Liver (tissue), 9 donors: Measurements from ENCODE around the gene PAPPA2. TPM values are rescaled to one million over a fixed set of nuclear protein-coding genes. Genes with fewer than 3 reads are reported as not detected.
"Not testable (repeated sequence)": the region's sequence is repeated elsewhere in the genome, so short reads cannot be mapped to it uniquely, and the experiment has no call there.

Source experiments
- DNase-seq: peaks from one replicate; pipeline ENCODE4 v3.0.0-alpha.2; 2017; ENCODE audit warnings: low spot score
- H3K27ac ChIP-seq, 2 donors: one replicate each; pipeline ENCODE4 v1.7.0; 2013; ENCODE audit warnings: inconsistent platforms in 2 of 2, low read length in 2 of 2, control low read depth in 1 of 2, low read depth in 1 of 2, mild to moderate bottlenecking in 1 of 2
- H3K27me3 ChIP-seq, 4 donors: one replicate each; pipeline versions ENCODE4 v1.6.1 to v1.7.0; 2013; ENCODE audit warnings: low read length in 3 of 4, inconsistent platforms in 1 of 4, mild to moderate bottlenecking in 1 of 4, moderate library complexity in 1 of 4; ENCODE audit not compliant: control insufficient read depth in 4 of 4, insufficient read depth in 4 of 4
- H3K36me3 ChIP-seq, 4 donors: one replicate each; pipeline versions ENCODE4 v1.6.1 to v1.7.0; 2013; ENCODE audit warnings: low read length in 3 of 4, mild to moderate bottlenecking in 3 of 4, low read depth in 1 of 4, moderate library complexity in 1 of 4; ENCODE audit not compliant: control insufficient read depth in 4 of 4, insufficient read depth in 3 of 4
- H3K4me1 ChIP-seq, 4 donors: one replicate each; pipeline versions ENCODE4 v1.6.1 to v1.7.0; 2013; ENCODE audit warnings: low read length in 3 of 4, mild to moderate bottlenecking in 3 of 4, moderate library complexity in 1 of 4; ENCODE audit not compliant: control insufficient read depth in 4 of 4, insufficient read depth in 4 of 4
- H3K4me3 ChIP-seq, 3 donors: one replicate each; pipeline versions ENCODE4 v1.6.1 to v1.7.0; 2013; ENCODE audit warnings: low read length in 3 of 3, control low read depth in 1 of 3, low read depth in 1 of 3, mild to moderate bottlenecking in 1 of 3
- H3K9ac ChIP-seq, 2 donors: one replicate each; pipeline ENCODE4 v1.7.0; 2013; ENCODE audit warnings: low read length in 2 of 2, mild to moderate bottlenecking in 2 of 2, moderate library complexity in 2 of 2, control low read depth in 1 of 2, low read depth in 1 of 2
- H3K9me3 ChIP-seq, 4 donors: one replicate each; pipeline versions ENCODE4 v1.6.1 to v1.7.0; 2013; ENCODE audit warnings: low read length in 3 of 4; ENCODE audit not compliant: control insufficient read depth in 4 of 4
- EGR1 ChIP-seq, 2 donors: IDR thresholded peaks; 2 replicates each; pipeline ENCODE4 v1.6.1; 2016 to 2018; ENCODE audit warnings: antibody characterized with exemption in 2 of 2, low read depth in 2 of 2
- FOXA1 ChIP-seq: IDR thresholded peaks from 2 replicates; pipeline ENCODE4 v1.6.1; 2016; ENCODE audit warnings: antibody characterized with exemption
- FOXA2 ChIP-seq: IDR thresholded peaks from 2 replicates; pipeline ENCODE4 v1.6.1; 2016; ENCODE audit warnings: antibody characterized with exemption
- HNF4A ChIP-seq, 2 donors: conservative IDR thresholded peaks; 2 replicates each; pipeline ENCODE4 v1.6.1; 2016; ENCODE audit warnings: antibody characterized with exemption in 2 of 2, mild to moderate bottlenecking in 2 of 2
- HNF4G ChIP-seq: IDR thresholded peaks from 2 replicates; pipeline ENCODE4 v1.6.1; 2016; ENCODE audit warnings: antibody characterized with exemption
- JUND ChIP-seq, 2 donors: IDR thresholded peaks; 2 replicates each; pipeline ENCODE4 v1.6.1; 2016; ENCODE audit warnings: antibody characterized with exemption in 2 of 2
- NR2F2 ChIP-seq: IDR thresholded peaks from 2 replicates; pipeline ENCODE4 v1.6.1; 2016; ENCODE audit warnings: antibody characterized with exemption
- RAD21 ChIP-seq, 2 donors: IDR thresholded peaks; 2 replicates each; pipeline ENCODE4 v1.6.1; 2016; ENCODE audit warnings: antibody characterized with exemption in 2 of 2, mild to moderate bottlenecking in 2 of 2
- RXRA ChIP-seq, 2 donors: IDR thresholded peaks; 2 replicates each; pipeline ENCODE4 v1.6.1; 2017 to 2018; ENCODE audit warnings: antibody characterized with exemption in 2 of 2, mild to moderate bottlenecking in 1 of 2
- SP1 ChIP-seq: IDR thresholded peaks from 2 replicates; pipeline ENCODE4 v1.6.1; 2018; ENCODE audit warnings: antibody characterized with exemption, mild to moderate bottlenecking
- TAF1 ChIP-seq: conservative IDR thresholded peaks from 2 replicates; pipeline ENCODE4 v1.6.1; 2016; ENCODE audit warnings: antibody characterized with exemption, mild to moderate bottlenecking
- YY1 ChIP-seq: IDR thresholded peaks from 2 replicates; pipeline ENCODE4 v1.6.1; 2016; ENCODE audit warnings: antibody characterized with exemption, mild to moderate bottlenecking
- WGBS: extraction: QIAGEN DNeasy Blood & Tissue Kit; methylation state at CpG from one replicate; pipeline ENCODE4 v1.1.7; 2013; 5-methylcytosine and 5-hydroxymethylcytosine counted together
- polyA plus RNA-seq, 2 donors: library from polyadenylated mRNA; stranded (reverse) in 1 of 2; unstranded in 1 of 2; fragments of 200-250 nt in 1 of 2; fragments of >200 nt in 1 of 2; fragmentation: Nextera tagmentation in 1 of 2; extraction: Ambion mirVana in 1 of 2; gene quantifications; one replicate each; pipeline versions ENCODE4 v1.2.1 to v1.2.3, GENCODE V29; 2013 to 2015
- total RNA-seq, 2 donors: library from RNA; depleted of rRNA; stranded (reverse); fragments of >200 nt; gene quantifications; one replicate each; pipeline ENCODE4 v1.2.3, GENCODE V29; 2014
- TF ChIP-seq, protein P1 (sequence below): IDR thresholded peaks from 2 replicates; pipeline ENCODE4 v1.6.1; 2016; ENCODE audit warnings: antibody characterized with exemption
- TF ChIP-seq, protein P2 (sequence below): IDR thresholded peaks from 2 replicates; pipeline ENCODE4 v1.6.1; 2016; ENCODE audit warnings: antibody characterized with exemption, mild to moderate bottlenecking
- TF ChIP-seq, protein P3 (sequence below): IDR thresholded peaks from 2 replicates; pipeline ENCODE4 v1.6.1; 2016; ENCODE audit warnings: antibody characterized with exemption
- TF ChIP-seq, protein P4 (sequence below): fragments of 150-350 bp; IDR thresholded peaks from 2 replicates; pipeline ENCODE4 v1.5.1; 2017; ENCODE audit warnings: improper control_type of control experiment, low read depth, low read length; ENCODE audit not compliant: missing input control
- donor health status: healthy.
- donor health status: healthy.
- donor health status: healthy.
- donor health status: healthy.
- donor health status: healthy.

PAPPA2 gene
- total and polyA plus RNA-seq, 4 donors, result 0.19 to 27.2 (median 13.4) TPM

DNA sequence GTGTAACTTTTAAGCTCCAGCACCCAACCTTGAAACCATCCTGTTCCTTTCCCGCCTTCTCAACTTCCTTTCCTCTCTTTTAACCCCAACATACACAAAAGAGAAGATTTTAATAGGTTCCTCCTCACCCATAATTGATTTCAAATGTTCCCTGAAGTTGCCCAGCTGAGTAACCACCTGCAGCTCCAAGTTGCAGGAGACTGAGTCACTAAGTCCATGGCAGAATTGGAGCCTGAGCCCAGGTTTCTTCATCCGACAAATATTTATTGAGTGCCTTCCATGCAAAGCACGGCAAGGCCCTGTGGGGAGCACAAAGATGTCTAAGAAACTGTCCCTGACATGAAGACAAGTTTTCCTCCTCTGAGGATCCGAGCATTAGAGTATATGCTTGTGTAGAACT lies 97.7 kb downstream of the PAPPA2 start:
- no peaks in the 10 kb centered on the region for H3K36me3 ChIP-seq
- H3K9me3 ChIP-seq, result no peaks in the 10 kb centered on the region
- no peak for DNase-seq
- no peak for TF ChIP-seq FOXA2
- no peak for TF ChIP-seq FOXA1
- TF ChIP-seq YY1, result no peak
- TF ChIP-seq, protein P1, sequence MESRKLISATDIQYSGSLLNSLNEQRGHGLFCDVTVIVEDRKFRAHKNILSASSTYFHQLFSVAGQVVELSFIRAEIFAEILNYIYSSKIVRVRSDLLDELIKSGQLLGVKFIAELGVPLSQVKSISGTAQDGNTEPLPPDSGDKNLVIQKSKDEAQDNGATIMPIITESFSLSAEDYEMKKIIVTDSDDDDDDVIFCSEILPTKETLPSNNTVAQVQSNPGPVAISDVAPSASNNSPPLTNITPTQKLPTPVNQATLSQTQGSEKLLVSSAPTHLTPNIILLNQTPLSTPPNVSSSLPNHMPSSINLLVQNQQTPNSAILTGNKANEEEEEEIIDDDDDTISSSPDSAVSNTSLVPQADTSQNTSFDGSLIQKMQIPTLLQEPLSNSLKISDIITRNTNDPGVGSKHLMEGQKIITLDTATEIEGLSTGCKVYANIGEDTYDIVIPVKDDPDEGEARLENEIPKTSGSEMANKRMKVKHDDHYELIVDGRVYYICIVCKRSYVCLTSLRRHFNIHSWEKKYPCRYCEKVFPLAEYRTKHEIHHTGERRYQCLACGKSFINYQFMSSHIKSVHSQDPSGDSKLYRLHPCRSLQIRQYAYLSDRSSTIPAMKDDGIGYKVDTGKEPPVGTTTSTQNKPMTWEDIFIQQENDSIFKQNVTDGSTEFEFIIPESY, result no peak
- no peak for TF ChIP-seq HNF4G
- no peak for TF ChIP-seq RAD21 (IDR thresholded peaks at IDR 0.05)
- no peak for TF ChIP-seq TAF1
- no peak for TF ChIP-seq SP1
- no peak for TF ChIP-seq JUND (IDR thresholded peaks at IDR 0.05)
- no peak for TF ChIP-seq NR2F2
- TF ChIP-seq, protein P2, sequence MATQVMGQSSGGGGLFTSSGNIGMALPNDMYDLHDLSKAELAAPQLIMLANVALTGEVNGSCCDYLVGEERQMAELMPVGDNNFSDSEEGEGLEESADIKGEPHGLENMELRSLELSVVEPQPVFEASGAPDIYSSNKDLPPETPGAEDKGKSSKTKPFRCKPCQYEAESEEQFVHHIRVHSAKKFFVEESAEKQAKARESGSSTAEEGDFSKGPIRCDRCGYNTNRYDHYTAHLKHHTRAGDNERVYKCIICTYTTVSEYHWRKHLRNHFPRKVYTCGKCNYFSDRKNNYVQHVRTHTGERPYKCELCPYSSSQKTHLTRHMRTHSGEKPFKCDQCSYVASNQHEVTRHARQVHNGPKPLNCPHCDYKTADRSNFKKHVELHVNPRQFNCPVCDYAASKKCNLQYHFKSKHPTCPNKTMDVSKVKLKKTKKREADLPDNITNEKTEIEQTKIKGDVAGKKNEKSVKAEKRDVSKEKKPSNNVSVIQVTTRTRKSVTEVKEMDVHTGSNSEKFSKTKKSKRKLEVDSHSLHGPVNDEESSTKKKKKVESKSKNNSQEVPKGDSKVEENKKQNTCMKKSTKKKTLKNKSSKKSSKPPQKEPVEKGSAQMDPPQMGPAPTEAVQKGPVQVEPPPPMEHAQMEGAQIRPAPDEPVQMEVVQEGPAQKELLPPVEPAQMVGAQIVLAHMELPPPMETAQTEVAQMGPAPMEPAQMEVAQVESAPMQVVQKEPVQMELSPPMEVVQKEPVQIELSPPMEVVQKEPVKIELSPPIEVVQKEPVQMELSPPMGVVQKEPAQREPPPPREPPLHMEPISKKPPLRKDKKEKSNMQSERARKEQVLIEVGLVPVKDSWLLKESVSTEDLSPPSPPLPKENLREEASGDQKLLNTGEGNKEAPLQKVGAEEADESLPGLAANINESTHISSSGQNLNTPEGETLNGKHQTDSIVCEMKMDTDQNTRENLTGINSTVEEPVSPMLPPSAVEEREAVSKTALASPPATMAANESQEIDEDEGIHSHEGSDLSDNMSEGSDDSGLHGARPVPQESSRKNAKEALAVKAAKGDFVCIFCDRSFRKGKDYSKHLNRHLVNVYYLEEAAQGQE, result no peak
- TF ChIP-seq RXRA (IDR thresholded peaks at IDR 0.05), result no peak
- TF ChIP-seq, protein P3, sequence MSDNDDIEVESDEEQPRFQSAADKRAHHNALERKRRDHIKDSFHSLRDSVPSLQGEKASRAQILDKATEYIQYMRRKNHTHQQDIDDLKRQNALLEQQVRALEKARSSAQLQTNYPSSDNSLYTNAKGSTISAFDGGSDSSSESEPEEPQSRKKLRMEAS, result no peak
- TF ChIP-seq HNF4A (conservative IDR thresholded peaks at IDR 0.05), result no peak
- TF ChIP-seq, protein P4, sequence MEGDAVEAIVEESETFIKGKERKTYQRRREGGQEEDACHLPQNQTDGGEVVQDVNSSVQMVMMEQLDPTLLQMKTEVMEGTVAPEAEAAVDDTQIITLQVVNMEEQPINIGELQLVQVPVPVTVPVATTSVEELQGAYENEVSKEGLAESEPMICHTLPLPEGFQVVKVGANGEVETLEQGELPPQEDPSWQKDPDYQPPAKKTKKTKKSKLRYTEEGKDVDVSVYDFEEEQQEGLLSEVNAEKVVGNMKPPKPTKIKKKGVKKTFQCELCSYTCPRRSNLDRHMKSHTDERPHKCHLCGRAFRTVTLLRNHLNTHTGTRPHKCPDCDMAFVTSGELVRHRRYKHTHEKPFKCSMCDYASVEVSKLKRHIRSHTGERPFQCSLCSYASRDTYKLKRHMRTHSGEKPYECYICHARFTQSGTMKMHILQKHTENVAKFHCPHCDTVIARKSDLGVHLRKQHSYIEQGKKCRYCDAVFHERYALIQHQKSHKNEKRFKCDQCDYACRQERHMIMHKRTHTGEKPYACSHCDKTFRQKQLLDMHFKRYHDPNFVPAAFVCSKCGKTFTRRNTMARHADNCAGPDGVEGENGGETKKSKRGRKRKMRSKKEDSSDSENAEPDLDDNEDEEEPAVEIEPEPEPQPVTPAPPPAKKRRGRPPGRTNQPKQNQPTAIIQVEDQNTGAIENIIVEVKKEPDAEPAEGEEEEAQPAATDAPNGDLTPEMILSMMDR, result no peak
- no peak for TF ChIP-seq EGR1 (IDR thresholded peaks at IDR 0.05; ENCODE audit: low read depth in 2 of 2)
- H3K9ac ChIP-seq, result no peak overlapping the region
- H3K27ac ChIP-seq, result no peak overlapping the region
- WGBS, result 90% methylated on average over 4 of the region's 4 CpGs
- no peaks in the 10 kb centered on the region for H3K27me3 ChIP-seq
- peaks cover 0 to 20% (median 12%) of the 10 kb centered on the region in 4 donors for H3K4me1 ChIP-seq
- no peak overlapping the region for H3K4me3 ChIP-seq

DNA sequence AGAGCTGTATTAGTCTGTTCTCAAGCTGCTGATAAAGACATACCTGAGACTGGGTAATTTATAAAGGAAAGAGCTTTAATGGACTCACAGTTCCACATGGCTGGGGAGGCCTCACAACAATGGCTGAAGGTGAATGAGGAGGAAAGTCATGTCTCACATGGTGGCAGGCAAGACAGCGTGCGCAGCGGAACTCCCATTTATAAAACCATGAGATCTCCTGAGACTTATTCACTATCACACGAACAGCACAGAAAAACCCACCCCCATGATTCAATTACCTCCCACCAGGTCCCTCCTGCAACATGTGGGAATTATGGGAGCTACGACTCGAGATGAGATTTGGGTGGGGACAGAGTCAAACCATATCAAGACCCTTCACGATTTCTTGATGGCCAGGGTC lies 98.8 kb downstream of the PAPPA2 start:
- not testable (repeated sequence) for H3K9ac ChIP-seq, H3K4me3 ChIP-seq, H3K9me3 ChIP-seq, DNase-seq, H3K27ac ChIP-seq, H3K27me3 ChIP-seq, H3K36me3 ChIP-seq
- 94% methylated on average over 7 of the region's 7 CpGs for WGBS
- peaks cover 0 to 20% (median 12%) of the 10 kb centered on the region in 4 donors for H3K4me1 ChIP-seq
